ENCODE measurements around the gene ATXN1. TPM values are rescaled to one million over a fixed set of nuclear protein-coding genes. Genes with fewer than 3 reads are reported as not detected.

The ATXN1 gene
- polyA plus RNA-seq, 1 of the 3 experiments (the other 2 are of a cell fraction) = 7.9 TPM

- Histone ChIP-seq H3K9me2 (no peaks in the 10 kb centered on the region), H3K27me3 (ENCODE audit: insufficient read depth) (no peaks in the 10 kb centered on the region), H3K27ac (ENCODE audit: low read depth in 2 of 2, low read length in 1 of 2) (no peak overlapping the region), H3K4me3 (ENCODE audit: low read depth in 2 of 2, low read length in 1 of 2) (no peak overlapping the region), H3K79me2 (ENCODE audit: insufficient read depth) (peaks cover 4% of the 10 kb centered on the region; the same call in 1 of the 2 replicates), H3F3A (replicated peaks; ENCODE audit: insufficient read depth) (no peaks in the 10 kb centered on the region), H3K4me1 (ENCODE audit: control insufficient read depth in 1 of 2, insufficient read depth in 2 of 2, low read depth in 1 of 2, low read length in 1 of 2) (no peaks in the 10 kb centered on the region), H3K9ac (no peak overlapping the region), H3K36me3 (replicated peaks in 1 of 2; ENCODE audit: control insufficient read depth in 1 of 2, insufficient read depth in 2 of 2, low read length in 1 of 2) (peaks cover 6 to 43% of the 10 kb centered on the region in 2 experiments), H4K20me1 (ENCODE audit: insufficient read depth) (peaks cover 5% of the 10 kb centered on the region; the same call in 1 of the 2 replicates), H3K9me3 (no peaks in the 10 kb centered on the region), H3K4me2 (no peak overlapping the region), H2AFZ (ENCODE audit: low read depth) (no peak overlapping the region)
- TF ChIP-seq IRF3 (IDR thresholded peaks at IDR 0.05; ENCODE audit: low read depth, low read length) (no peak), EZH2phosphoT487 (IDR thresholded peaks at IDR 0.05; ENCODE audit: borderline replicate concordance, low read depth) (no peak), FOXJ3 (CRISPR knock-in tag; IDR thresholded peaks at IDR 0.05) (no peak), USF1 (IDR thresholded peaks at IDR 0.05; ENCODE audit: borderline replicate concordance, low read depth) (no peak), RCOR1 (IDR thresholded peaks at IDR 0.05; ENCODE audit: low read length) (no peak), GATA2 (CRISPR knock-in tag; IDR thresholded peaks at IDR 0.05) (no peak), FOXM1 (IDR thresholded peaks at IDR 0.05; ENCODE audit: low read depth) (no peak), REST (IDR thresholded peaks at IDR 0.05; ENCODE audit: low read depth, low read length) (no peak), MEF2A (IDR thresholded peaks at IDR 0.05; ENCODE audit: borderline replicate concordance, low read depth) (no peak), JUND (IDR thresholded peaks at IDR 0.05) (no peak), CTCF (IDR thresholded peaks at IDR 0.05) (no peak), EP300 (IDR thresholded peaks at IDR 0.05; ENCODE audit: borderline replicate concordance in 1 of 2, low read depth in 1 of 2, low read length in 1 of 2) (no peak)
- DNase-seq = no peak
- CTCF ChIA-PET = interaction anchor here (1.0 kb wide), 1 partner anchor 12 kb away, joined by 3 read pairs; no protein-coding TSS in a partner anchor
- POLR2A ChIA-PET = no interaction called here
- WGBS (ENCODE audit: low lambda C conversion rate) = 94% methylated on average over 11 of the region's 11 CpGs
Observed at GRCh38 chr6:16486661-16487060, 274.6 kb downstream of the ATXN1 start.

All from SK-N-SH (cell line).